Liver (tissue), 9 donors: ENCODE results near the gene DUSP2. TPM values are rescaled to one million over a fixed set of nuclear protein-coding genes. Genes with fewer than 3 reads are reported as not detected.
A peak's percentile ranks its signal among the peaks of the same experiment; 100 is the strongest.

Experiments used
- DNase-seq: peaks from one replicate; pipeline ENCODE4 v3.0.0-alpha.2; 2017; ENCODE audit warnings: low spot score
- H3K27ac ChIP-seq, 2 donors: one replicate each; pipeline ENCODE4 v1.7.0; 2013; ENCODE audit warnings: inconsistent platforms in 2 of 2, low read length in 2 of 2, control low read depth in 1 of 2, low read depth in 1 of 2, mild to moderate bottlenecking in 1 of 2
- H3K27me3 ChIP-seq, 4 donors: one replicate each; pipeline versions ENCODE4 v1.6.1 to v1.7.0; 2013; ENCODE audit warnings: low read length in 3 of 4, inconsistent platforms in 1 of 4, mild to moderate bottlenecking in 1 of 4, moderate library complexity in 1 of 4; ENCODE audit not compliant: control insufficient read depth in 4 of 4, insufficient read depth in 4 of 4
- H3K36me3 ChIP-seq, 4 donors: one replicate each; pipeline versions ENCODE4 v1.6.1 to v1.7.0; 2013; ENCODE audit warnings: low read length in 3 of 4, mild to moderate bottlenecking in 3 of 4, low read depth in 1 of 4, moderate library complexity in 1 of 4; ENCODE audit not compliant: control insufficient read depth in 4 of 4, insufficient read depth in 3 of 4
- H3K4me1 ChIP-seq, 4 donors: one replicate each; pipeline versions ENCODE4 v1.6.1 to v1.7.0; 2013; ENCODE audit warnings: low read length in 3 of 4, mild to moderate bottlenecking in 3 of 4, moderate library complexity in 1 of 4; ENCODE audit not compliant: control insufficient read depth in 4 of 4, insufficient read depth in 4 of 4
- H3K4me3 ChIP-seq, 3 donors: one replicate each; pipeline versions ENCODE4 v1.6.1 to v1.7.0; 2013; ENCODE audit warnings: low read length in 3 of 3, control low read depth in 1 of 3, low read depth in 1 of 3, mild to moderate bottlenecking in 1 of 3
- H3K9ac ChIP-seq, 2 donors: one replicate each; pipeline ENCODE4 v1.7.0; 2013; ENCODE audit warnings: low read length in 2 of 2, mild to moderate bottlenecking in 2 of 2, moderate library complexity in 2 of 2, control low read depth in 1 of 2, low read depth in 1 of 2
- H3K9me3 ChIP-seq, 4 donors: one replicate each; pipeline versions ENCODE4 v1.6.1 to v1.7.0; 2013; ENCODE audit warnings: low read length in 3 of 4; ENCODE audit not compliant: control insufficient read depth in 4 of 4
- CTCF ChIP-seq: fragments of 150-350 bp; IDR thresholded peaks from 2 replicates; pipeline ENCODE4 v1.5.1; 2017; ENCODE audit warnings: improper control_type of control experiment, low read depth, low read length; ENCODE audit not compliant: missing input control
- FOXA1 ChIP-seq: IDR thresholded peaks from 2 replicates; pipeline ENCODE4 v1.6.1; 2016; ENCODE audit warnings: antibody characterized with exemption
- FOXA2 ChIP-seq: IDR thresholded peaks from 2 replicates; pipeline ENCODE4 v1.6.1; 2016; ENCODE audit warnings: antibody characterized with exemption
- GABPA ChIP-seq, 2 donors: IDR thresholded peaks in 1 of 2; conservative IDR thresholded peaks in 1 of 2; 2 replicates each; pipeline ENCODE4 v1.6.1; 2016; ENCODE audit warnings: antibody characterized with exemption in 2 of 2, mild to moderate bottlenecking in 1 of 2, moderate library complexity in 1 of 2
- HNF4A ChIP-seq, 2 donors: conservative IDR thresholded peaks; 2 replicates each; pipeline ENCODE4 v1.6.1; 2016; ENCODE audit warnings: antibody characterized with exemption in 2 of 2, mild to moderate bottlenecking in 2 of 2
- HNF4G ChIP-seq: IDR thresholded peaks from 2 replicates; pipeline ENCODE4 v1.6.1; 2016; ENCODE audit warnings: antibody characterized with exemption
- MAX ChIP-seq: IDR thresholded peaks from 2 replicates; pipeline ENCODE4 v1.6.1; 2016; ENCODE audit warnings: antibody characterized with exemption
- NR2F2 ChIP-seq: IDR thresholded peaks from 2 replicates; pipeline ENCODE4 v1.6.1; 2016; ENCODE audit warnings: antibody characterized with exemption
- RAD21 ChIP-seq, 2 donors: IDR thresholded peaks; 2 replicates each; pipeline ENCODE4 v1.6.1; 2016; ENCODE audit warnings: antibody characterized with exemption in 2 of 2, mild to moderate bottlenecking in 2 of 2
- REST ChIP-seq: IDR thresholded peaks from 2 replicates; pipeline ENCODE4 v1.6.1; 2016; ENCODE audit warnings: antibody characterized with exemption, mild to moderate bottlenecking
- RXRA ChIP-seq, 2 donors: IDR thresholded peaks; 2 replicates each; pipeline ENCODE4 v1.6.1; 2017 to 2018; ENCODE audit warnings: antibody characterized with exemption in 2 of 2, mild to moderate bottlenecking in 1 of 2
- WGBS: extraction: QIAGEN DNeasy Blood & Tissue Kit; methylation state at CpG from one replicate; pipeline ENCODE4 v1.1.7; 2013; 5-methylcytosine and 5-hydroxymethylcytosine counted together
- polyA plus RNA-seq, 2 donors: library from polyadenylated mRNA; stranded (reverse) in 1 of 2; unstranded in 1 of 2; fragments of 200-250 nt in 1 of 2; fragments of >200 nt in 1 of 2; fragmentation: Nextera tagmentation in 1 of 2; extraction: Ambion mirVana in 1 of 2; gene quantifications; one replicate each; pipeline versions ENCODE4 v1.2.1 to v1.2.3, GENCODE V29; 2013 to 2015
- total RNA-seq, 2 donors: library from RNA; depleted of rRNA; stranded (reverse); fragments of >200 nt; gene quantifications; one replicate each; pipeline ENCODE4 v1.2.3, GENCODE V29; 2014
- TF ChIP-seq, protein P1 (sequence below): IDR thresholded peaks from 2 replicates; pipeline ENCODE4 v1.6.1; 2016; ENCODE audit warnings: antibody characterized with exemption
- TF ChIP-seq, protein P2 (sequence below): IDR thresholded peaks from 2 replicates; pipeline ENCODE4 v1.6.1; 2016; ENCODE audit warnings: antibody characterized with exemption
- donor health status: healthy.
- donor health status: healthy.
- donor health status: healthy.
- donor health status: healthy.
- donor health status: healthy.

The DUSP2 gene
- total and polyA plus RNA-seq, 4 donors, result 0.99 to 2.8 (median 1.6) TPM

- TF ChIP-seq, protein P1, sequence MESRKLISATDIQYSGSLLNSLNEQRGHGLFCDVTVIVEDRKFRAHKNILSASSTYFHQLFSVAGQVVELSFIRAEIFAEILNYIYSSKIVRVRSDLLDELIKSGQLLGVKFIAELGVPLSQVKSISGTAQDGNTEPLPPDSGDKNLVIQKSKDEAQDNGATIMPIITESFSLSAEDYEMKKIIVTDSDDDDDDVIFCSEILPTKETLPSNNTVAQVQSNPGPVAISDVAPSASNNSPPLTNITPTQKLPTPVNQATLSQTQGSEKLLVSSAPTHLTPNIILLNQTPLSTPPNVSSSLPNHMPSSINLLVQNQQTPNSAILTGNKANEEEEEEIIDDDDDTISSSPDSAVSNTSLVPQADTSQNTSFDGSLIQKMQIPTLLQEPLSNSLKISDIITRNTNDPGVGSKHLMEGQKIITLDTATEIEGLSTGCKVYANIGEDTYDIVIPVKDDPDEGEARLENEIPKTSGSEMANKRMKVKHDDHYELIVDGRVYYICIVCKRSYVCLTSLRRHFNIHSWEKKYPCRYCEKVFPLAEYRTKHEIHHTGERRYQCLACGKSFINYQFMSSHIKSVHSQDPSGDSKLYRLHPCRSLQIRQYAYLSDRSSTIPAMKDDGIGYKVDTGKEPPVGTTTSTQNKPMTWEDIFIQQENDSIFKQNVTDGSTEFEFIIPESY, result no peak
- TF ChIP-seq NR2F2 (no peak), MAX (no peak), GABPA (IDR thresholded peaks at IDR 0.05 in 1 of 2, conservative IDR thresholded peaks at IDR 0.05 in 1 of 2) (no peak), HNF4G (no peak), FOXA2 (no peak), HNF4A (conservative IDR thresholded peaks at IDR 0.05) (no peak), FOXA1 (no peak)
- TF ChIP-seq, protein P2, sequence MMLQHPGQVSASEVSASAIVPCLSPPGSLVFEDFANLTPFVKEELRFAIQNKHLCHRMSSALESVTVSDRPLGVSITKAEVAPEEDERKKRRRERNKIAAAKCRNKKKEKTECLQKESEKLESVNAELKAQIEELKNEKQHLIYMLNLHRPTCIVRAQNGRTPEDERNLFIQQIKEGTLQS, result no peak
Measured at GRCh38 chr2:96105152-96105915, 39.9 kb downstream of the DUSP2 start (continued).

DNA sequence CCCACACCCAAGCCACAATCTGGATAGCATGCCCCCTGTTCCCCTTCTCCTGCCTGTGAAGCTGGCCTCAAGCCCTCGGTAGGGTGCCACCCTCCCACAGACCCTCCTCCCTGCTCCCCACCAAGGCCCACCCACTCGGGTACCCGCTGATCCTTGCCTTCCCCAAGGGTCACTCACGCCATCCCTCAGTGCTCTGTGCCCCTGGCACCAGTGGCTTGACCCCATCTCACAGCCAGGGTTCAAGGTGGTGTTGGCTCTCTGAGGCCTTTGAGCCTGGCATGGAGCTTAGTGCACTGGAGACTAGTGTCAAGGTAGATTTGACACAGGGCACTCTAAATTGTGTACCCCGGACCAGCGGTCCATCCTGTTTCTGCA is 40.8 kb downstream of the DUSP2 start:
- H3K27ac ChIP-seq, result peak overlapping the region in 1 of 2 donors; percentile 28
- WGBS, result 86% methylated on average over 6 of the region's 6 CpGs

More for the DNA sequence above, 40.8 kb downstream of the DUSP2 start:
- no peak overlapping the region for H3K9ac ChIP-seq
- H3K4me3 ChIP-seq, result no peak overlapping the region
- H3K36me3 ChIP-seq, result no peaks in the 10 kb centered on the region
- H3K4me1 ChIP-seq, result peaks cover 0 to 3% (median 1%) of the 10 kb centered on the region in 4 donors
- TF ChIP-seq HNF4A (conservative IDR thresholded peaks at IDR 0.05) (no peak), CTCF (no peak), FOXA1 (no peak), RXRA (IDR thresholded peaks at IDR 0.05) (no peak), REST (no peak), RAD21 (IDR thresholded peaks at IDR 0.05) (no peak), GABPA (IDR thresholded peaks at IDR 0.05 in 1 of 2, conservative IDR thresholded peaks at IDR 0.05 in 1 of 2) (no peak)
- TF ChIP-seq, protein P1, result no peak
- peaks cover 0 to 2% (median 0%) of the 10 kb centered on the region in 4 donors for H3K27me3 ChIP-seq
- H3K9me3 ChIP-seq, result peaks cover 0 to 10% (median 5%) of the 10 kb centered on the region in 4 donors
- DNase-seq, result no peak
